Neural cell (in vitro differentiated cells): ENCODE data around the gene SHB. TPM values are rescaled to one million over a fixed set of nuclear protein-coding genes. Genes with fewer than 3 reads are reported as not detected.

Experiments
- H2AFZ ChIP-seq: fragments of 200-600, 300-800 bp; sonication (generic), shearing (Covaris generic); 2 replicates; pipeline ENCODE4 v1.6.0; 2014; ENCODE audit warnings: low read depth, mild to moderate bottlenecking, antibody characterized with exemption, low read length, moderate library complexity
- H3F3A ChIP-seq: fragments of 200-600 bp; shearing (Covaris generic); 2 replicates; pipeline ENCODE4 v1.6.1; 2016; ENCODE audit warnings: mild to moderate bottlenecking, moderate library complexity, mixed read lengths, antibody characterized with exemption, low read length; ENCODE audit not compliant: insufficient read depth, poor library complexity, severe bottlenecking
- H3K27ac ChIP-seq: fragments of 200-600, 300-800 bp; sonication (generic), shearing (Covaris generic); 2 replicates; pipeline ENCODE4 v1.5.1; 2014; ENCODE audit warnings: mild to moderate bottlenecking, low read length, moderate library complexity
- H3K27me3 ChIP-seq: fragments of 300-800, 200-600 bp; sonication (generic), shearing (Covaris generic); 2 replicates; pipeline ENCODE4 v1.6.0; 2014; ENCODE audit warnings: mild to moderate bottlenecking, low read depth, low read length, moderate library complexity; ENCODE audit not compliant: insufficient read depth
- H3K36me3 ChIP-seq: fragments of 300-800, 200-600 bp; sonication (generic), shearing (Covaris generic); 2 replicates; pipeline ENCODE4 v1.5.1; 2014; ENCODE audit warnings: mild to moderate bottlenecking, antibody characterized with exemption, low read length, moderate library complexity; ENCODE audit not compliant: insufficient read depth
- H3K4me2 ChIP-seq: fragments of 300-800, 200-600 bp; sonication (generic), shearing (Covaris generic); 2 replicates; pipeline ENCODE4 v1.6.0; 2014; ENCODE audit warnings: mild to moderate bottlenecking, low read length
- H3K4me3 ChIP-seq: fragments of 300-800, 200-600 bp; sonication (generic), shearing (Covaris generic); 2 replicates; pipeline ENCODE4 v1.5.1; 2014; ENCODE audit warnings: mild to moderate bottlenecking, low read length, moderate library complexity
- H3K79me2 ChIP-seq: fragments of 200-600 bp; shearing (Covaris generic); replicated peaks from 2 replicates; pipeline ENCODE4 v1.6.0; 2014; ENCODE audit warnings: mild to moderate bottlenecking, low read length, moderate library complexity; ENCODE audit not compliant: insufficient read depth
- H3K9ac ChIP-seq: fragments of 300-800, 200-600 bp; sonication (generic), shearing (Covaris generic); 2 replicates; pipeline ENCODE4 v1.6.1; 2016; ENCODE audit warnings: mild to moderate bottlenecking, low read length, mixed read lengths
- H3K9me2 ChIP-seq: fragments of 200-600 bp; shearing (Covaris generic); 2 replicates; pipeline ENCODE4 v1.6.1; 2016; ENCODE audit warnings: mild to moderate bottlenecking, low read length, mixed read lengths; ENCODE audit not compliant: insufficient read depth
- H3K9me3 ChIP-seq: fragments of 200-600, 300-800 bp; sonication (generic), shearing (Covaris generic); 2 replicates; pipeline ENCODE4 v1.6.1; 2016; ENCODE audit warnings: mild to moderate bottlenecking, mixed run types, low read length, moderate library complexity, mixed read lengths
- H4K20me1 ChIP-seq: fragments of 200-600 bp; shearing (Covaris generic); 2 replicates; pipeline ENCODE4 v1.6.1; 2016; ENCODE audit warnings: mild to moderate bottlenecking, mixed run types; ENCODE audit not compliant: insufficient read depth
- EP300 ChIP-seq: fragments of 450-650 bp; conservative IDR thresholded peaks from 2 replicates; pipeline ENCODE4 v1.6.1; 2014; ENCODE audit warnings: antibody characterized with exemption, mild to moderate bottlenecking, moderate library complexity; ENCODE audit not compliant: poor library complexity, severe bottlenecking
- EZH2 ChIP-seq: fragments of 200-600, 300-800 bp; shearing (Covaris generic), sonication (generic); IDR thresholded peaks from 2 replicates; pipeline ENCODE4 v1.6.1; 2014; ENCODE audit warnings: antibody characterized with exemption, low read length, borderline replicate concordance, mild to moderate bottlenecking; ENCODE audit not compliant: insufficient read depth, poor library complexity, severe bottlenecking
- MXI1 ChIP-seq: fragments of 450-650 bp; conservative IDR thresholded peaks from 2 replicates; pipeline ENCODE4 v1.6.1; 2014; ENCODE audit warnings: antibody characterized with exemption, mild to moderate bottlenecking; ENCODE audit not compliant: poor library complexity, severe bottlenecking
- POLR2AphosphoS5 ChIP-seq: IDR thresholded peaks from 2 replicates; pipeline ENCODE4 v1.6.1; 2012
- RAD21 ChIP-seq: fragments of 450-650 bp; conservative IDR thresholded peaks from 2 replicates; pipeline ENCODE4 v1.6.1; 2014; ENCODE audit warnings: antibody characterized with exemption, mild to moderate bottlenecking, moderate library complexity
- SMC3 ChIP-seq: fragments of 450-650 bp; conservative IDR thresholded peaks from 2 replicates; pipeline ENCODE4 v1.6.1; 2014; ENCODE audit warnings: antibody characterized with exemption, mild to moderate bottlenecking, moderate library complexity; ENCODE audit not compliant: poor library complexity
- TAF1 ChIP-seq: IDR thresholded peaks from 2 replicates; pipeline ENCODE4 v1.6.1; 2012; ENCODE audit warnings: low read depth
- polyA plus RNA-seq: library from polyadenylated mRNA; depleted of rRNA; stranded (reverse); fragments of >200 nt; gene quantifications from 2 replicates; pipeline ENCODE4 v1.2.3, GENCODE V29; 2014
- TF ChIP-seq, protein P1 (sequence below): fragments of 450-650 bp; IDR thresholded peaks from 2 replicates; pipeline ENCODE4 v1.5.1; 2014; ENCODE audit warnings: antibody characterized with exemption, mild to moderate bottlenecking, moderate library complexity; ENCODE audit not compliant: poor library complexity, severe bottlenecking
- TF ChIP-seq, protein P2 (sequence below): IDR thresholded peaks from 2 replicates; pipeline ENCODE4 v1.6.1; 2012; ENCODE audit warnings: borderline replicate concordance

SHB gene
- polyA plus RNA-seq, 1 donor from 2014 or later: 17.5 TPM

DNA sequence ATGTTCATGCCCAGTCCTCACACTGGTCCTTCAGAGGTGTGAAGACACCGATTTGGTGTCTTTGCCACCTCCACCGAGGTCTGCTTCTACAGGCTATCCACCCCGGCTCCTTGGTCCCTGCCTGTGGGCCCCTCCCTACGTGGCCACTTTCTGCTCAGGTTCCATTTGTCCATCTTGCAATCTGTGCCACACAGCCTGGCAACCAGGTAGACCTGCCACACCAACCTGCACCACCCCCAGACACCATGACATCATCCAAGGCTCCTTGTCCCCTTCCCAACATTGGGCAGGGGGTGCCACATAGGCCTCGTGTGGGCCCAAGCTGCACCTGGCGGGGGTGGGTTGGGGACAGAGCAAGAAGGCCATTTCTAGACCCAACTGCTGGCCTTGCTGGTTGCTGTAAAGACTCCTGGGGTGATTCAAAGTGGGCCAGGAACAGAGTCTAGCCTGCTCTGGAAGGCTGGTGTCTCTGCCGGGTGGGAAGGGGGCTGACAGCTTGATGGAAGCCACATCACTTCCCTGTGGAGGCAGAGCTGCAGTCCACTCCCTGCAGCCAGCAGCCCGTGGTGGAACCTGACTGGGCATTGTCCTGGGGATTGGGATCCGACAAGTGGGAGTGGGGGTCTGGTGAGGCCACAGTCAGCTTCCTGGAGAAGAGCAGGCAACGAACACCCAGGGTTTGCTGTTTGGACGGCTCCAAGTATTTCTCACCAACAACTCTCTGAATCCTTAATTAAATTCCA lies 99.3 kb downstream of the SHB start:
- Histone ChIP-seq H3F3A (no peaks in the 10 kb centered on the region), H3K27ac (no peak overlapping the region), H3K4me3 (no peak overlapping the region), H3K27me3 (no peaks in the 10 kb centered on the region), H3K9ac (no peak overlapping the region), H3K9me2 (no peaks in the 10 kb centered on the region), H2AFZ (no peak overlapping the region), H4K20me1 (no peaks in the 10 kb centered on the region), H3K4me2 (no peak overlapping the region), H3K79me2 (no peaks in the 10 kb centered on the region), H3K36me3 (peaks cover 3% of the 10 kb centered on the region), H3K9me3 (no peaks in the 10 kb centered on the region)
- no peak for TF ChIP-seq SMC3

DNA sequence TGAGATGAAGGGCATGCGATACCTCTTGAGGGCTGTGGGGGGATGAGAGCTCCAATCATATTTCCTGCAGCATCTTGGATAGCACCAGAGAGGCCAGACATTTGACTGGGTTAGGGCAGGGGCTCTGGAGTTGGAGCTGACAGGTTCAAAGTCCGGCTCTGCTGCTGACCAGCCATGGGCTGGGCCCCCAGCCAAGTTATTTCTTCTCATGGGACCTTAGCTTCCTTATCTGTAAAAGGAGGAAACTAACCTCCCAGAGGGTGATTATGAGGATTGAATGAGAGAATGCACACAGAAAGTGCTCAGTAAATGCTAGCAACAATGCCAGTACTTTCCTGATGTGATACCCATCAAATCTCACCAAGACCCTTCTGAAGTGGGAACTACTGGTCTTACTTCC lies 99.9 kb downstream of the SHB start:
- H2AFZ ChIP-seq: no peak overlapping the region
- no peaks in the 10 kb centered on the region for H3F3A ChIP-seq
- no peaks in the 10 kb centered on the region for H3K79me2 ChIP-seq
- no peaks in the 10 kb centered on the region for H3K9me3 ChIP-seq
- H3K4me2 ChIP-seq: no peak overlapping the region
- no peak overlapping the region for H3K9ac ChIP-seq
- H3K9me2 ChIP-seq: no peaks in the 10 kb centered on the region
- H3K4me3 ChIP-seq: no peak overlapping the region
- TF ChIP-seq, protein P1, sequence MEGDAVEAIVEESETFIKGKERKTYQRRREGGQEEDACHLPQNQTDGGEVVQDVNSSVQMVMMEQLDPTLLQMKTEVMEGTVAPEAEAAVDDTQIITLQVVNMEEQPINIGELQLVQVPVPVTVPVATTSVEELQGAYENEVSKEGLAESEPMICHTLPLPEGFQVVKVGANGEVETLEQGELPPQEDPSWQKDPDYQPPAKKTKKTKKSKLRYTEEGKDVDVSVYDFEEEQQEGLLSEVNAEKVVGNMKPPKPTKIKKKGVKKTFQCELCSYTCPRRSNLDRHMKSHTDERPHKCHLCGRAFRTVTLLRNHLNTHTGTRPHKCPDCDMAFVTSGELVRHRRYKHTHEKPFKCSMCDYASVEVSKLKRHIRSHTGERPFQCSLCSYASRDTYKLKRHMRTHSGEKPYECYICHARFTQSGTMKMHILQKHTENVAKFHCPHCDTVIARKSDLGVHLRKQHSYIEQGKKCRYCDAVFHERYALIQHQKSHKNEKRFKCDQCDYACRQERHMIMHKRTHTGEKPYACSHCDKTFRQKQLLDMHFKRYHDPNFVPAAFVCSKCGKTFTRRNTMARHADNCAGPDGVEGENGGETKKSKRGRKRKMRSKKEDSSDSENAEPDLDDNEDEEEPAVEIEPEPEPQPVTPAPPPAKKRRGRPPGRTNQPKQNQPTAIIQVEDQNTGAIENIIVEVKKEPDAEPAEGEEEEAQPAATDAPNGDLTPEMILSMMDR: no peak
- TF ChIP-seq POLR2AphosphoS5: no peak
- no peak for TF ChIP-seq EZH2
- no peak for TF ChIP-seq EP300
- TF ChIP-seq MXI1: no peak
- TF ChIP-seq TAF1: no peak
- TF ChIP-seq RAD21: no peak
- no peak for TF ChIP-seq SMC3
- TF ChIP-seq, protein P2, sequence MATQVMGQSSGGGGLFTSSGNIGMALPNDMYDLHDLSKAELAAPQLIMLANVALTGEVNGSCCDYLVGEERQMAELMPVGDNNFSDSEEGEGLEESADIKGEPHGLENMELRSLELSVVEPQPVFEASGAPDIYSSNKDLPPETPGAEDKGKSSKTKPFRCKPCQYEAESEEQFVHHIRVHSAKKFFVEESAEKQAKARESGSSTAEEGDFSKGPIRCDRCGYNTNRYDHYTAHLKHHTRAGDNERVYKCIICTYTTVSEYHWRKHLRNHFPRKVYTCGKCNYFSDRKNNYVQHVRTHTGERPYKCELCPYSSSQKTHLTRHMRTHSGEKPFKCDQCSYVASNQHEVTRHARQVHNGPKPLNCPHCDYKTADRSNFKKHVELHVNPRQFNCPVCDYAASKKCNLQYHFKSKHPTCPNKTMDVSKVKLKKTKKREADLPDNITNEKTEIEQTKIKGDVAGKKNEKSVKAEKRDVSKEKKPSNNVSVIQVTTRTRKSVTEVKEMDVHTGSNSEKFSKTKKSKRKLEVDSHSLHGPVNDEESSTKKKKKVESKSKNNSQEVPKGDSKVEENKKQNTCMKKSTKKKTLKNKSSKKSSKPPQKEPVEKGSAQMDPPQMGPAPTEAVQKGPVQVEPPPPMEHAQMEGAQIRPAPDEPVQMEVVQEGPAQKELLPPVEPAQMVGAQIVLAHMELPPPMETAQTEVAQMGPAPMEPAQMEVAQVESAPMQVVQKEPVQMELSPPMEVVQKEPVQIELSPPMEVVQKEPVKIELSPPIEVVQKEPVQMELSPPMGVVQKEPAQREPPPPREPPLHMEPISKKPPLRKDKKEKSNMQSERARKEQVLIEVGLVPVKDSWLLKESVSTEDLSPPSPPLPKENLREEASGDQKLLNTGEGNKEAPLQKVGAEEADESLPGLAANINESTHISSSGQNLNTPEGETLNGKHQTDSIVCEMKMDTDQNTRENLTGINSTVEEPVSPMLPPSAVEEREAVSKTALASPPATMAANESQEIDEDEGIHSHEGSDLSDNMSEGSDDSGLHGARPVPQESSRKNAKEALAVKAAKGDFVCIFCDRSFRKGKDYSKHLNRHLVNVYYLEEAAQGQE: no peak
- H3K27ac ChIP-seq: no peak overlapping the region
- H3K27me3 ChIP-seq: no peaks in the 10 kb centered on the region
- H4K20me1 ChIP-seq: no peaks in the 10 kb centered on the region
- peaks cover 3% of the 10 kb centered on the region for H3K36me3 ChIP-seq
